Lower lobe of right lung (tissue), 2 donors: ENCODE results near the gene MCTP1. TPM values are rescaled to one million over a fixed set of nuclear protein-coding genes. Genes with fewer than 3 reads are reported as not detected.

Experiments
- ATAC-seq, 2 donors: fragments of 200-7000 bp; cut with Tn5 transposase; one replicate each; pipeline ENCODE4 v1.9.1; 2020 to 2022; ENCODE audit warnings: mild to moderate bottlenecking in 2 of 2, moderate library complexity in 2 of 2
- DNase-seq: peaks from one replicate; pipeline ENCODE4 v3.0.0-alpha.2; 2020
- H3K27ac ChIP-seq: fragments of 200-600 bp; one replicate; pipeline ENCODE4 v1.8.0; 2022
- H3K27me3 ChIP-seq: fragments of 200-600 bp; one replicate; pipeline ENCODE4 v1.8.0; 2022; ENCODE audit warnings: low read depth
- H3K36me3 ChIP-seq: fragments of 200-600 bp; one replicate; pipeline ENCODE4 v1.8.0; 2022; ENCODE audit warnings: mild to moderate bottlenecking
- H3K4me1 ChIP-seq: fragments of 200-600 bp; one replicate; pipeline ENCODE4 v1.8.0; 2022
- H3K4me3 ChIP-seq: fragments of 200-600 bp; one replicate; pipeline ENCODE4 v1.8.0; 2022; ENCODE audit warnings: mild to moderate bottlenecking
- H3K9me3 ChIP-seq: fragments of 200-600 bp; one replicate; pipeline ENCODE4 v1.8.0; 2022
- CTCF ChIP-seq: fragments of 200-600 bp; IDR thresholded peaks from one replicate; pipeline ENCODE4 v1.8.0; 2022; ENCODE audit warnings: antibody characterized with exemption, mild to moderate bottlenecking
- intact Hi-C: fragments of 100-400 bp; cut with DNase I; formaldehyde crosslinking; loops from one replicate; pipeline ENCODE4 v1.11.0; 2022
- total RNA-seq: library from RNA; stranded (reverse); fragmentation: NEBNext Ultra II Directional; extraction: Animal tissue kit (Norgen Biotek cat#: 25700); gene quantifications from one replicate; pipeline ENCODE4 v1.2.1, GENCODE V29; 2021
- donor health status: DM: no; HTN: yes; CAD: no; lungs with severe emphysema.

The MCTP1 gene
- total RNA-seq, 1 donor from 2014 or later, result 38.7 TPM

- no peak overlapping the region for H3K4me3 ChIP-seq
- intact Hi-C loops, result no loop called here
- no peaks in the 10 kb centered on the region for H3K4me1 ChIP-seq
- no peaks in the 10 kb centered on the region for H3K36me3 ChIP-seq
- TF ChIP-seq CTCF, result no peak
- H3K9me3 ChIP-seq, result no peaks in the 10 kb centered on the region
- H3K27ac ChIP-seq, result peak overlapping the region; percentile 54
- DNase-seq (no peak), ATAC-seq (peak in 1 of 2 donors; percentile 11)
- H3K27me3 ChIP-seq, result no peaks in the 10 kb centered on the region
These were observed 197.0 kb downstream of the MCTP1 start for GRCh38 chr5:95087816-95088317.

- Histone ChIP-seq H3K36me3 (no peaks in the 10 kb centered on the region), H3K4me1 (peaks cover 6% of the 10 kb centered on the region), H3K27ac (peak overlapping the region; percentile 54), H3K9me3 (no peaks in the 10 kb centered on the region), H3K27me3 (no peaks in the 10 kb centered on the region), H3K4me3 (no peak overlapping the region)
- DNase-seq, result no peak
- intact Hi-C loops, result no loop called here
- peak; percentile 48 to 58 for ATAC-seq
- no peak for TF ChIP-seq CTCF
These were observed 197.7 kb downstream of the MCTP1 start for GRCh38 chr5:95086927-95087815.

- no peak overlapping the region for H3K4me3 ChIP-seq
- intact Hi-C loops, result no loop called here
- no peak for ATAC-seq
- H3K27ac ChIP-seq, result no peak overlapping the region
- TF ChIP-seq CTCF, result no peak
- no peaks in the 10 kb centered on the region for H3K9me3 ChIP-seq
- DNase-seq, result no peak
- H3K4me1 ChIP-seq, result peaks cover 12% of the 10 kb centered on the region
- no peaks in the 10 kb centered on the region for H3K36me3 ChIP-seq
- no peaks in the 10 kb centered on the region for H3K27me3 ChIP-seq
These were observed 200.1 kb downstream of the MCTP1 start for GRCh38 chr5:95084757-95085156.

- H3K9me3 ChIP-seq, result no peaks in the 10 kb centered on the region
- H3K27me3 ChIP-seq, result no peaks in the 10 kb centered on the region
- peaks cover 12% of the 10 kb centered on the region for H3K4me1 ChIP-seq
- TF ChIP-seq CTCF, result no peak
- H3K4me3 ChIP-seq, result no peak overlapping the region
- no peaks in the 10 kb centered on the region for H3K36me3 ChIP-seq
- no peak for DNase-seq
- ATAC-seq, result no peak
- intact Hi-C loops, result no loop called here
- H3K27ac ChIP-seq, result no peak overlapping the region
These were observed 201.3 kb downstream of the MCTP1 start for GRCh38 chr5:95083606-95084005.

- peaks cover 12% of the 10 kb centered on the region for H3K4me1 ChIP-seq
- TF ChIP-seq CTCF, result no peak
- peak overlapping the region; percentile 53 for H3K4me3 ChIP-seq
- DNase-seq (no peak), ATAC-seq (peak in 1 of 2 donors; percentile 27)
- no peaks in the 10 kb centered on the region for H3K27me3 ChIP-seq
- H3K36me3 ChIP-seq, result no peaks in the 10 kb centered on the region
- intact Hi-C loops, result no loop called here
- H3K27ac ChIP-seq, result peak overlapping the region; percentile 59
- no peaks in the 10 kb centered on the region for H3K9me3 ChIP-seq
These were observed 202.9 kb downstream of the MCTP1 start for GRCh38 chr5:95081982-95082381.
